ENCODE results near the gene GALNT9.
"Not testable (repeated sequence)": the region's sequence is repeated elsewhere in the genome, so short reads cannot be mapped to it uniquely, and the experiment has no call there.

GALNT9 gene

GRCh38 chr12:132358241-132359225 lies 29.1 kb upstream of the GALNT9 start:
- not testable (repeated sequence) for DNase-seq (ENCODE audit: low read depth)

- DNase-seq (ENCODE audit: low read depth) = no peak
Observed at GRCh38 chr12:132357623-132358186, 28.3 kb upstream of the GALNT9 start.

GRCh38 chr12:132356691-132357622 lies 27.6 kb upstream of the GALNT9 start:
- no peak for DNase-seq (ENCODE audit: low read depth)

- DNase-seq (ENCODE audit: low read depth) = no peak
Observed at GRCh38 chr12:132355742-132356681, 26.6 kb upstream of the GALNT9 start.

DNA sequence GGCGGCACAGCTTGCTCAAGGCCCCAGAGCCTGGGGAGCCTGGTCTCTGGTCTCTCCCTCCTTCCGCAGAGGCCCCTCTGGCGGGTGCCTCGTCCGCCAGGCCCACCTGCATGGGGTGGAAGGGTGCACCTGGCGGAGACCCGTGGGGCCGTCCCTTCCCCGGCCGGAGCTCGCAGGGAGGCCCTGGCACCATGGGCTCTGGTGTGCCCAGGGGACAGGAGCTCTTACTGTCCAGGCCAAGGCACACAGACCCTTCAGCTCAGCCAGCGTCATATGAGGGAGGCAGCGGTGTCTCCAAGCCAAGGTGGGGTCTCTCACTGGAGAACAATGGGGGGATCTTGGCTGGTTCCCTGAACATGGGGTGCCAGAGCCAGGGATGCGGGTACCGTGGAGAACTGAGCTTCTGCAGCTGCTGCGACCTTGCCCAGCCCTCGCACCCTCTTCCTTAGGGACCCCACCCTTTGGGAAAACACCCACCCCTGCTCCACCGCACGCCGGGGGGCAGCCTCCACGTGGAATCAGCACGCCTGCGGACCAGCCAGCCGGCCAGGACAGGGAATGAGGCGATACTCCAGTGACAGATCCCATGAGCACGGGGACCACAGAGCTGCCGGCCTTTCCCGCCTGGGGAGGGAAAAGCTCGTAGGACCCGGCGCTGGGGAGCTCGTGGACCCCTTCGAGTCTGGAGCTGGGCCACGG lies 25.7 kb upstream of the GALNT9 start:
- no peak for DNase-seq (ENCODE audit: low read depth)

DNA sequence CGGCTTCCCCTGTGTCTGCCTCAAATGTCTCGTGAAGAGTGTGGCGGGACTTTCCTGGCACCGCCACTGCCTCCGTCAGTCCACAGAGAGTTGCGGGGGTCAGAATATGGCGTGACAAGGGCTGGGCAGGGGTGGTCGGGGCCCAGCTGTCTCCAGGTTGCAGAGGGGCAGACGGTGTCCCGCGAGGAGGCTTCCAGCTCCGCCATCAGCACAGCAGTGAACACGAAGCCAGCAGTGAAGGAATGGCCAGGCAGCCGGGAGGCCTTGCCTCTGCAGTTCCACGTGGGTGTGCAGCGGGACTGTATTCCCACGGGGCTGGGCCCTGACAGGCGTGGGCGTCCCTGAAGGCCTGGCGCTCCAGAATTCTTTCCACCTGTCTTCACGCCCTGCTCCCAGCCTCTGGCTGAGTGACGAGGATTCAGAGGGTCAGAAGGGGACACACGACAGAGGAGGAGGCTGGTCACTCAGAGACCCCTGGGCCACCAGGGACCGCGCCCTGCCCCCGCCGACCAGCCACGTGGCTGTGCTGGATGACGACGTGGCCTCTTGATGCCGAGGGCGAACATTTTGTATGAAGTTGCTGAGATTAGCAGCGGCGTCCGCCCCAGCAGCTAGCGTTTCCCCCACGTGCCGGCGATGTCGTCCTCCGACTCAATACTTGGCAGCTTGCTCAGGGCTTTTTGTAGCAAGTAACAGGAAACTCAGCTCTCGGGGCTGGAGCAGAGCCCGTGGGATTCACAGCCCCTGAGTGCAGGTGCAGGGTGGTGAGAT lies 25.0 kb upstream of the GALNT9 start:
- no peak for DNase-seq (ENCODE audit: low read depth)

DNA sequence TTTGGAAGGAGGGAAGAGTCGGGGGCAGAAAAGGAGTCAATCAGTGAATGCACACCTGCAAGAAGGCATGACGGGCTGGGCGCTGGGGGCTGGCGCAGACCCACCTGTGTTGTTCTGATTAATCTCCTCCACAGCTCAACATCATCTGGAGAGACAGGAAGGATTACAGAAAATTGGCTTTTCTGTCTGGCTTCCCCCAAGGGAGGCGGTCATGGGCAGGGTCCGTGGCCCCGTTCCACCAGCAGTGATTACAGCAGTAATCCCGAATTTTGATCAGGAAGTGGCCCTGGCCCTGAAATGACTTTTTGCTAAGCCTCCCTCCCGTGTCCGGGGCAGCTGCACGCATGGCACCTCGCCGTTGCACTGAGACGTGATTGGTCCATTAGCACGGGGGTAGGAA lies 24.4 kb upstream of the GALNT9 start:
- no peak for DNase-seq (ENCODE audit: low read depth)

GRCh38 chr12:132352896-132353800 lies 23.8 kb upstream of the GALNT9 start:
- no peak for DNase-seq (ENCODE audit: low read depth)

DNA sequence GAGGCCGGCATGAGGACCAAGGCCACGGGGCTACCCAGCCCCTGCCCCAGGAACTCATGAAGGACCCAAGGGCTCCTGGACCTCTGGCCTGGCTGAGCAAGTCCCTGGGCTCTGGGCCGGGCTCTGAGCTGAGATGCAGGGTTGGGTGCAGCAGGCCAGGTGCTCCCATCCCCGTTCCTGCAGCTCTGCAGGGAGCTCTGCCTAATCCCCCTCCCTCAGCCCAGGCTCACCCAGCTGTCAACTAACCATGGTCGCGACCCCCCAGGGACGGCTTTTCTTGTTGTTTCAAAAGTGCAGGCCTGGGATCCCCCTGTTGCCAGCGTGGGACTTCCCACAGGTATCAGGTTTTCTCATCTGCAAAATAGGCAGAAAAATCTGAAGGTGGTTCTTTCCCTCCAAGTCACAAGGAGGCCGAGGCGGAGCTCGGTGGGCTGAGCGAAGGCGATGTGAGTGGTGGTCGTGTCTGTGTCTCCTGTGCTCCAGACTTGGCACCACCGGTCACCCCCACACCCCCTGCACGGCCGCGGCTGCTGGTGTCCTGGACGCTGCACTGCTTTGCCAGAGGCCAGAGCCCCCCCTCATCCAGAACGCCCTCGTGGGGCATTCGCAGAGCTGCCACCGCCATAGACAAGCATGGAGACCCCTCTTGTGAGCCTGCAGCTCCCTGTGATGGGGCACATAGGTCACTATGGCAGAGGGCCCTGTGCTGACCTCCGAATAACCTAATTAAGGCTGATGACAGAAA lies 22.5 kb upstream of the GALNT9 start:
- no peak for DNase-seq (ENCODE audit: low read depth)

GRCh38 chr12:132349501-132350131 lies 20.2 kb upstream of the GALNT9 start:
- no peak for DNase-seq (ENCODE audit: low read depth)

DNA sequence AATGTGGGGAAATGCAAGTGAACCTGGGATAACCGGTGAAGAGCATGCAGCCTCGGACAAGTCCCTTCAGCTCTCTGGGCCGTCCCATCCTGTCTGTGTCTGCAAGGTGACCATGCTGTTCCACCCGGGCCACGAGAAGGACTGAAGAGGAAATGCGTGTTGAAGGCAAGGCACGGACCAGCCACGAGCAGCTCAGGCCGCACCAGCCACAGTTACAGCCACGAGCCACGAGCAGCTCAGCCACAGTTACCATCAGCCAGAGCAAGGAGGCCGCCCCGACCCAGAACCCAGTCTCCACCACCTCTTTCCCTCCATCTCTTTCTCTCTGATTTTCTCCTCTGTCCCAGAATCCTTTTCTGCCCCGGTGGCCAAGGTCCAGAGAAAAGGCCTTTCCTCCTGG lies 18.8 kb upstream of the GALNT9 start:
- no peak for DNase-seq (ENCODE audit: low read depth)

- no peak for DNase-seq (ENCODE audit: low read depth)
Observed at GRCh38 chr12:132347176-132347855, 17.9 kb upstream of the GALNT9 start.

GRCh38 chr12:132346471-132347175 lies 17.2 kb upstream of the GALNT9 start:
- DNase-seq (ENCODE audit: low read depth) = no peak

DNA sequence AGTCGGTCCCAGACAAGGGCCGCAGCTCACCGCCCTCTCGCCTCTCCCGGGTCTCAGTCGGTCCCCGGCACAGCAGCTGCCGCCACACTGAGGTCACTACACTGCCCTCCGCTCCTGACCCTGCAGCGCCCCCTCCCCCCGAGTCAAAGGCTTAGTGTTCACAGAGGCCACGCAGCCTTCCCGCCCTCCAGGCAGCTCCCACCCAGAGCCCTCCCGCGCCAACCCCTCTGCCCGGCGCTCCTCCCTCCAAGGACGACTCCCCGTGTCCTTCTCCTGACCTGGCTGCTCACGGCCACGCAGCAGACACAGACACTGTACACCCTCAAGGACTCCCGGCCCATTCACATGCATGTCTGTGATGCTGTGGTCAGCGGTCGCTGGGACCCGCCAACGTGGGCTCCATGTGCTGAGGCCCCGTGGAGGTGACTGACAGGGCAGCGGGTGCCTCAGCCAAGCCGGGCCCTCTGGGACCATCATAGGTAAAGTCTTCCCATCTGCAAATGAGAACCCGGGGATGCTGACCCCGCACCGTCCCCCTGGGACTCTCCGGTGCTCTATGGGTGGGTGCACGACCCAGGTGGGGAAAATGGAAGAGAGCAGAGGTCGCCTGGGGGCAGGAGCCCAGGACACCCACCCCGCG lies 16.3 kb upstream of the GALNT9 start:
- no peak for DNase-seq (ENCODE audit: low read depth)

GRCh38 chr12:132345126-132345525 lies 15.7 kb upstream of the GALNT9 start:
- DNase-seq (ENCODE audit: low read depth) = no peak

DNA sequence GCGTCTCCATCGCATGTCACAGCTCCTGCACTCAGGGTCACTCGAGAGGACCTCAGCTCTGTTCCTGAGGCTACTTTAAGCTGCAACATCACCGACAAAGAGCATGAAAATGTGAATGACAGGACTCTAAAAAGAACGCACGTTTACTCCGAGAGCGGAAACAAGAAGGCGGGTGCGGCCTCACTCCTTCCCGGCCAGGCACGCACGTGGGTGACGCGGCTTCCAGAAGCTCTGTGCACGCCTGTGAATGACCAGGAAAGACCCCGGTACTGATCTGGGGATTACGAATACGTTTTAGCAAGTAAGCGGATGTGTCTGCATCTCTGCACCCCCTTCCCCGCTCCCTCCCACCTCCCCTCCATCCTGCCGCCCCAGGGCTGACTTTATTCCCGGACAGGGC lies 15.2 kb upstream of the GALNT9 start:
- no peak for DNase-seq (ENCODE audit: low read depth)

All from T-helper 22 cell (primary cell).